Mesothelial cell of epicardium (in vitro differentiated cells): ENCODE measurements around the gene EMC10. TPM values are rescaled to one million over a fixed set of nuclear protein-coding genes. Genes with fewer than 3 reads are reported as not detected.

Experiments used
- DNase-seq, 2 experiments: peaks; one replicate each; pipeline ENCODE4 v3.0.0; 2021; ENCODE audit warnings: low spot score in 2 of 2; ENCODE audit not compliant: unreplicated experiment in 2 of 2
- H3K27ac Mint-ChIP-seq: 2 replicates; pipeline ENCODE4 v1.8.0; 2021; ENCODE audit warnings: mixed read lengths
- H3K27me3 Mint-ChIP-seq: 2 replicates; pipeline ENCODE4 v1.8.0; 2021; ENCODE audit warnings: low read depth, mixed read lengths
- H3K36me3 Mint-ChIP-seq: 2 replicates; pipeline ENCODE4 v1.8.0; 2021; ENCODE audit warnings: mixed read lengths
- H3K4me1 Mint-ChIP-seq: 2 replicates; pipeline ENCODE4 v1.8.0; 2021; ENCODE audit warnings: mixed read lengths
- H3K4me3 Mint-ChIP-seq: 2 replicates; pipeline ENCODE4 v1.8.0; 2021; ENCODE audit warnings: mild to moderate bottlenecking, moderate library complexity, mixed read lengths
- H3K9me3 Mint-ChIP-seq: 2 replicates; pipeline ENCODE4 v1.8.0; 2021; ENCODE audit warnings: mixed read lengths
- CTCF ChIP-seq: fragments of 200-600 bp; sonication (generic); IDR thresholded peaks from one replicate; pipeline ENCODE4 v1.5.0; 2021; ENCODE audit warnings: antibody characterized with exemption; ENCODE audit not compliant: unreplicated experiment
- total RNA-seq: library from RNA; stranded (reverse); gene quantifications from 3 replicates; pipeline ENCODE4 v1.2.1, GENCODE V29; 2021

Gene EMC10
- total RNA-seq, 1 donor from 2014 or later: 176 TPM

- Mint-ChIP-seq H3K9me3 (peaks cover 6% of the 10 kb centered on the region), H3K36me3 (peaks cover 32% of the 10 kb centered on the region), H3K27me3 (no peaks in the 10 kb centered on the region), H3K4me3 (no peak overlapping the region), H3K4me1 (peaks cover 13% of the 10 kb centered on the region), H3K27ac (no peak overlapping the region)
- no peak for TF ChIP-seq CTCF
- no peak for DNase-seq
Observed at GRCh38 chr19:50481351-50482149, 5.2 kb downstream of the EMC10 start.

GRCh38 chr19:50482271-50482855 lies 6.1 kb downstream of the EMC10 start:
- Mint-ChIP-seq H3K4me3 (no peak overlapping the region), H3K36me3 (peaks cover 26% of the 10 kb centered on the region), H3K9me3 (peaks cover 4% of the 10 kb centered on the region), H3K27ac (no peak overlapping the region), H3K27me3 (peaks cover 6% of the 10 kb centered on the region), H3K4me1 (peaks cover 6% of the 10 kb centered on the region)
- no peak for DNase-seq
- no peak for TF ChIP-seq CTCF

GRCh38 chr19:50482916-50483315 lies 6.6 kb downstream of the EMC10 start:
- H3K4me1 Mint-ChIP-seq: peaks cover 4% of the 10 kb centered on the region
- H3K9me3 Mint-ChIP-seq: no peaks in the 10 kb centered on the region
- no peak overlapping the region for H3K27ac Mint-ChIP-seq
- peaks cover 21% of the 10 kb centered on the region for H3K36me3 Mint-ChIP-seq
- peaks cover 11% of the 10 kb centered on the region for H3K27me3 Mint-ChIP-seq
- DNase-seq: no peak
- TF ChIP-seq CTCF: no peak
- no peak overlapping the region for H3K4me3 Mint-ChIP-seq

GRCh38 chr19:50485284-50485955 lies 9.1 kb downstream of the EMC10 start:
- Mint-ChIP-seq H3K27ac (no peak overlapping the region), H3K27me3 (peaks cover 32% of the 10 kb centered on the region), H3K4me3 (no peak overlapping the region), H3K9me3 (no peaks in the 10 kb centered on the region), H3K4me1 (peaks cover 20% of the 10 kb centered on the region), H3K36me3 (peaks cover 14% of the 10 kb centered on the region)
- TF ChIP-seq CTCF: no peak
- no peak for DNase-seq

GRCh38 chr19:50486823-50487515 lies 10.7 kb downstream of the EMC10 start:
- Mint-ChIP-seq H3K27ac (no peak overlapping the region), H3K27me3 (peaks cover 48% of the 10 kb centered on the region), H3K4me1 (peaks cover 34% of the 10 kb centered on the region), H3K9me3 (no peaks in the 10 kb centered on the region), H3K36me3 (peaks cover 16% of the 10 kb centered on the region), H3K4me3 (no peak overlapping the region)
- DNase-seq: no peak
- TF ChIP-seq CTCF: peak; percentile 63
